GM12875 (cell line): ENCODE data around the gene NME2.

Experiments
- H3K4me3 ChIP-seq: one replicate; pipeline ENCODE4 v1.5.1; 2011; ENCODE audit warnings: low read depth, low read length, control low read depth
- TF ChIP-seq, protein P1 (sequence below): IDR thresholded peaks from 2 replicates; pipeline ENCODE4 v1.5.1; 2011; ENCODE audit warnings: low read depth, mild to moderate bottlenecking, control low read depth, inconsistent platforms, low read length, moderate library complexity, borderline replicate concordance; ENCODE audit not compliant: insufficient read depth

NME2 gene

DNA sequence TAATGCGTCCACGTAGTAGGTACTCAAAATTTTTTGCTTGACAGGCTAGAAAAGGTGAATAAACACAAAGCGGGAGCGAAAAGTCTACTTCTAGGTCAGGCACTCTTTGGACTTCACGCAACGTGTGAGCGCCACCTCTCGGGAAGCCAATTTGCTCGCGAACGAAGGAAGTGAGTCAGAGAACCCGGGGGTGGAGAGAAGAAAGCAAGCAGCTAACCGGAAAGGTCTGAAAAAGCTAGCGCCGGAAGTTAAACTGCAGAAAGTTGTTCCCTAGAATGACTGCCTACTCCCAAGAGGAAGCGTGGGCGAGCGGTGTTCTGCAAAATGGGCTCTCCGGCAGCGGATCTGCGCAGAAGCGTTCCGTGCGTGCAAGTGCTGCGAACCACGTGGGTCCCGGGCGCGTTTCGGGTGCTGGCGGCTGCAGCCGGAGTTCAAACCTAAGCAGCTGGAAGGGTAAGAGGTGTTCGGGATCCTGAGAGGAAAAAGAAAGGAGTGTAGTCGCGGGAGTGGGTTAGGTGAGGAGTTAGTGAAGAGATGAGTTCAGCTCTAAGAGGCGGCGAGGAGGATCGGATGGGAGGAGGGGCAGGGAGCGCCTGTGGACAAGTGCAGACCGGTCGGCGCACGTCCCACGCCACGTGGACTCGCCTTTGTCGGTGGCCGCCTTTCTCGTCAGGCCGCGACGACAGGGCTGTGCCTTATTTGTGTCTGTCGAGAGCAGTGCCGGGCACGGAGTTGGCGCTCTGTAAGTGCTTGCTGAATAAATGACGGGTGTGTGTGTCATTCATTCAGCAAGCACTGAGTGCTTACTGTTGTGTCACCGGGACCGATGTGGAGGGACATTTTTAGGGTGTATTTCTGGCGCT, 12.8 kb upstream of the NME2 start, which contains the start of gene NME1:
NME1 (plus strand) TSS at position 350 of the 863 bp plus-strand sequence. CDS start 2,096 bp downstream, outside the sequence.
- TF ChIP-seq, protein P1, sequence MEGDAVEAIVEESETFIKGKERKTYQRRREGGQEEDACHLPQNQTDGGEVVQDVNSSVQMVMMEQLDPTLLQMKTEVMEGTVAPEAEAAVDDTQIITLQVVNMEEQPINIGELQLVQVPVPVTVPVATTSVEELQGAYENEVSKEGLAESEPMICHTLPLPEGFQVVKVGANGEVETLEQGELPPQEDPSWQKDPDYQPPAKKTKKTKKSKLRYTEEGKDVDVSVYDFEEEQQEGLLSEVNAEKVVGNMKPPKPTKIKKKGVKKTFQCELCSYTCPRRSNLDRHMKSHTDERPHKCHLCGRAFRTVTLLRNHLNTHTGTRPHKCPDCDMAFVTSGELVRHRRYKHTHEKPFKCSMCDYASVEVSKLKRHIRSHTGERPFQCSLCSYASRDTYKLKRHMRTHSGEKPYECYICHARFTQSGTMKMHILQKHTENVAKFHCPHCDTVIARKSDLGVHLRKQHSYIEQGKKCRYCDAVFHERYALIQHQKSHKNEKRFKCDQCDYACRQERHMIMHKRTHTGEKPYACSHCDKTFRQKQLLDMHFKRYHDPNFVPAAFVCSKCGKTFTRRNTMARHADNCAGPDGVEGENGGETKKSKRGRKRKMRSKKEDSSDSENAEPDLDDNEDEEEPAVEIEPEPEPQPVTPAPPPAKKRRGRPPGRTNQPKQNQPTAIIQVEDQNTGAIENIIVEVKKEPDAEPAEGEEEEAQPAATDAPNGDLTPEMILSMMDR = peak; percentile 80
- H3K4me3 ChIP-seq = peak within 1 kb of the TSS; percentile 86

DNA sequence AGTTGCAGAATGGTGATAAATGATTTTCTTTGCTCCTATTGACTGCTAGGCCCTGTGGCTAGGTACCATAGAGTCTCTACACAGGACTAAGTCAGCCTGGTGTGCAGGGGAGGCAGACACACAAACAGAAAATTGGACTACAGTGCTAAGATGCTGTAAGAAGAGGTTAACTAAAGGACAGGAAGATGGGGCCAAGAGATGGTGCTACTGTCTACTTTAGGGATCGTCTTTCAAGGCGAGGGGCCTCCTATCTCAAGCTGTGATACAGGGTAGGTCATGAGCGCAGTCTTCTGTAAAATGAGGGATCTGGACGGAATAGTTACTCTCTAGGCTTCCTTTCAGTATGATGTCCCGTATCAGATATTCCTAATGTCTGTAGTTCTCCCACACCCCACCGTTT, 12.0 kb upstream of the NME2 start:
- TF ChIP-seq, protein P1 = no peak

DNA sequence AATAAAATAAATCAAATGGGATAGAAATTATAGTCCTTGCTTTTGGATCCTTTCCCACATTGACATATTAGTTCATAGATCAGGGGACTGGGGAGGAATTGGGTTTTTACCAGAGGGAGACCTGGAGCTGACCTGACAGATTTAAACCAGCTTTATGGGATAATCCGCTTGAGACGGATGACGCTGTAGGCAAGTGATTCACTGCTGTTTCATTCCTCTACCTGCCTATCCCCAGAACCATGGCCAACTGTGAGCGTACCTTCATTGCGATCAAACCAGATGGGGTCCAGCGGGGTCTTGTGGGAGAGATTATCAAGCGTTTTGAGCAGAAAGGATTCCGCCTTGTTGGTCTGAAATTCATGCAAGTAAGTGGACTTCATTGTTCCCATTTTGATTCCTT, 10.8 kb upstream of the NME2 start:
- TF ChIP-seq, protein P1 = no peak
- no peak overlapping the region for H3K4me3 ChIP-seq

More for the DNA sequence above, 12.0 kb upstream of the NME2 start:
- peak overlapping the region; percentile 86 for H3K4me3 ChIP-seq

DNA sequence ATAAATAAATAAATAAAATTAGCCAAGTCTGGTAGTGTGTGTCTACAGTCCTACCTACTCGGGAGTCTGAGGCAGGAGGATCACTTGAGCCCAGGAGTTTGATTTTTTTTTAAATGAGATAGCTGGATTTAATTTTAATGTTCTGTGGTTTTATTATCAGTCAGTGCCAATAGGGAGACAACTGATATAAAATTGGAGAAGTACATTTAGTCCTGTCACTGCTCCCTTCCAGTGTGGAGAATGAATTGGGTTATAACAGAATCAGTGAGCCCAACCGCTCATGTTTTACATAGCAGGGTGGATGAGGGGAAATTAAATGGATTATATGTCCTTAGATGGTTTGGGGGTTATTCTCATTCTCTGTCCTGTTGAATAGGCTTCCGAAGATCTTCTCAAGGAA, 6.6 kb upstream of the NME2 start:
- TF ChIP-seq, protein P1 = no peak
- no peak overlapping the region for H3K4me3 ChIP-seq

DNA sequence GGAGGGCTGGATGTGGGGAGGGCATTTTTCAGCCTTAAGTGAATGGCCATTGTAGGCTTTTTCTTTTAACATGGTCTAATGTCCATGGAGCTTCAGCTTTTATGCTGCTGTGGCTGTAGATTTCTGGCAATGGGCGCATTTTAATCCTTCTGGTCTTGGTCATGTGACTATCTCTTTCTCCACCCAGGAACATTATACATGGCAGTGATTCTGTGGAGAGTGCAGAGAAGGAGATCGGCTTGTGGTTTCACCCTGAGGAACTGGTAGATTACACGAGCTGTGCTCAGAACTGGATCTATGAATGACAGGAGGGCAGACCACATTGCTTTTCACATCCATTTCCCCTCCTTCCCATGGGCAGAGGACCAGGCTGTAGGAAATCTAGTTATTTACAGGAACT, 4.7 kb upstream of the NME2 start:
- no peak overlapping the region for H3K4me3 ChIP-seq
- TF ChIP-seq, protein P1 = no peak

DNA sequence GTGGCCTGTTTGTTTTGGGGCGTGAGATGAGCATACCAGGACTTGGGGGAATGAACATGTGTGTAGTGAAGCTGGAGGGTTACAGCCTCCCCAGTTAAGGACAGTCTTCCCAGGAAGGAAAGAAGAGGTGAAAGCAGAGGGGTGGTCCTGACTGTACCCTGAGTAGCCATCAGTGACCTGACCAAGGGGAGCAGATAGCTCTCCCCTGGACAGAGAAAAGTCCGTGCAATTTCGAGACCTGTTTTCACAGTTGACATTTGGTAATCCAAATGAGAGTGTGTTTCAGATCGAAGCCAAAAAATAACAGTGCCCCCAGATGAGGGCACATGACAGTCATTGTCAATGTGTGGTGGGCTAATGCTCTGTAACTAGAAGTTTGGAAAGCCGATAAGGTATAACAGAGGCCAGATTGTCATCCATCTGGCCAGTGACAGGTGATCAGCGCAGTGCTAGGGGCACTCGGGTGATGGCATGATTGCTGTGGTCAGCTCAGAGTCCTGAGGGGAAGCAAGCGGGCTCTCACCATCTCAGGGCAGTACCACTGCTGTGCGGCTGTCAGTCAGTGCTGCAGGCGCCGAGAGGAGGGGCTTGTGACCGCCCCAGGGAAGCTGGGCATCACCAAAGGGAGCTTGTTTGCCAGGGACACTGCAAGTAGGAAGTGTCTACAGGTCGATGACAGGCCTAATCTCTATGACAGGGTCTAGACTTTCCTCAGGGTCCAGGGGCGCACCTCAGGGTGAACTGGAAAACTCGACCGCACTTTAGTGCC, 1.1 kb upstream of the NME2 start:
- no peak overlapping the region for H3K4me3 ChIP-seq
- TF ChIP-seq, protein P1 = no peak
